ENCODE results near the gene MITF.

MITF gene

DNA sequence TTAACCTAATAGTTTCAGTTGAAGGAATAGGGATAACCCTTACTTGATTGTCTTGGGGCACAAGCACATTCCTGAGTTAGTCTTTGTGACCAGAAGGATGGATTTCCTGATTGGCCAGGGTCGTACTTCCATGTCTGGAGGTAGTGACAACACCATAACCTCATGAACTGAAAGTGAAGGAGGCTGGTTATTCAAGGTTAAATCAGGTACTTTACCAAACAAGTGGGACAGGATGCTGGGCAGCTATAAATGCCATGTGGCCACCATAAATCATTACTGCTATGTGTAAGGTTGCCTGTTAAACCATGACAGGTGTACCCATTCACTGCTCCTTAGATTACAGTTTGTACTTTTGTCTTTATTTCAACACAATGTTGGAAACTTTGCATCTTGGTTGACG lies 132.0 kb downstream of the MITF start:
- TF ChIP-seq EZH2phosphoT487 (IDR thresholded peaks at IDR 0.05; ENCODE audit: low read depth): no peak
- TF ChIP-seq, protein P1, sequence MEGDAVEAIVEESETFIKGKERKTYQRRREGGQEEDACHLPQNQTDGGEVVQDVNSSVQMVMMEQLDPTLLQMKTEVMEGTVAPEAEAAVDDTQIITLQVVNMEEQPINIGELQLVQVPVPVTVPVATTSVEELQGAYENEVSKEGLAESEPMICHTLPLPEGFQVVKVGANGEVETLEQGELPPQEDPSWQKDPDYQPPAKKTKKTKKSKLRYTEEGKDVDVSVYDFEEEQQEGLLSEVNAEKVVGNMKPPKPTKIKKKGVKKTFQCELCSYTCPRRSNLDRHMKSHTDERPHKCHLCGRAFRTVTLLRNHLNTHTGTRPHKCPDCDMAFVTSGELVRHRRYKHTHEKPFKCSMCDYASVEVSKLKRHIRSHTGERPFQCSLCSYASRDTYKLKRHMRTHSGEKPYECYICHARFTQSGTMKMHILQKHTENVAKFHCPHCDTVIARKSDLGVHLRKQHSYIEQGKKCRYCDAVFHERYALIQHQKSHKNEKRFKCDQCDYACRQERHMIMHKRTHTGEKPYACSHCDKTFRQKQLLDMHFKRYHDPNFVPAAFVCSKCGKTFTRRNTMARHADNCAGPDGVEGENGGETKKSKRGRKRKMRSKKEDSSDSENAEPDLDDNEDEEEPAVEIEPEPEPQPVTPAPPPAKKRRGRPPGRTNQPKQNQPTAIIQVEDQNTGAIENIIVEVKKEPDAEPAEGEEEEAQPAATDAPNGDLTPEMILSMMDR (IDR thresholded peaks at IDR 0.05; ENCODE audit: low read depth, low read length): no peak
- H3K27me3 ChIP-seq (ENCODE audit: low read depth, low read length): no peaks in the 10 kb centered on the region
- H3K4me1 ChIP-seq (ENCODE audit: low read length): no peaks in the 10 kb centered on the region
- H3K79me2 ChIP-seq (ENCODE audit: low read length): no peaks in the 10 kb centered on the region
- H2AFZ ChIP-seq (ENCODE audit: low read depth, low read length): no peak overlapping the region
- H3K9ac ChIP-seq (ENCODE audit: low read length): no peak overlapping the region
- no peaks in the 10 kb centered on the region for H3K9me3 ChIP-seq (ENCODE audit: insufficient read depth, low read length)
- no peak overlapping the region for H3K4me3 ChIP-seq (ENCODE audit: low read length)
- H3K4me2 ChIP-seq (ENCODE audit: low read length): no peak overlapping the region
- H3K27ac ChIP-seq (ENCODE audit: low read length): no peak overlapping the region
- H3K36me3 ChIP-seq (replicated peaks; ENCODE audit: low read depth, low read length): no peaks in the 10 kb centered on the region
- H4K20me1 ChIP-seq (ENCODE audit: insufficient read depth, low read length): no peaks in the 10 kb centered on the region

DNA sequence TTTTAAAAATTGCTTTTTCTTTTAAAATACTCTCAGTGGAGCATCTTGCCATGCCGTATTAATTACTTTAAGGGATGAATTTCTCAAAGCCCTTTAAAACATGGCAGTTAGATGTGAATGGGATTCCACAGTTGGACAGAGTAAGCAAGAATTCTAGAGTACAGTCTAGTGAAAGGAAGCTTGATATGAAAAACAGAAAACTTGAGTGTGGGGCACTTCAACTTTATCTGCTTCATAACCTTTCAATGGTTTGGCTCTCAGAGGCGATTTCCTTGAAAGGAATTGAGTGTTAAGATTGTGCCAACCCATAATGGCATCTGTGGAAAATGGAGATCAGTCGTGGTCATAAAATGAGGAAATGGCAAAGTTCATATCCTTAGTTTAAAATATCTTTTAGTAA lies 132.6 kb downstream of the MITF start:
- no peak overlapping the region for H3K27ac ChIP-seq (ENCODE audit: low read length)
- no peak overlapping the region for H3K9ac ChIP-seq (ENCODE audit: low read length)
- H3K9me3 ChIP-seq (ENCODE audit: insufficient read depth, low read length): no peaks in the 10 kb centered on the region
- H3K27me3 ChIP-seq (ENCODE audit: low read depth, low read length): no peaks in the 10 kb centered on the region
- H3K4me2 ChIP-seq (ENCODE audit: low read length): no peak overlapping the region
- no peak overlapping the region for H2AFZ ChIP-seq (ENCODE audit: low read depth, low read length)
- TF ChIP-seq, protein P1 (IDR thresholded peaks at IDR 0.05; ENCODE audit: low read depth, low read length): no peak
- TF ChIP-seq EZH2phosphoT487 (IDR thresholded peaks at IDR 0.05; ENCODE audit: low read depth): no peak
- no peak overlapping the region for H3K4me3 ChIP-seq (ENCODE audit: low read length)
- no peaks in the 10 kb centered on the region for H4K20me1 ChIP-seq (ENCODE audit: insufficient read depth, low read length)
- H3K36me3 ChIP-seq (replicated peaks; ENCODE audit: low read depth, low read length): no peaks in the 10 kb centered on the region
- H3K4me1 ChIP-seq (ENCODE audit: low read length): no peaks in the 10 kb centered on the region
- no peaks in the 10 kb centered on the region for H3K79me2 ChIP-seq (ENCODE audit: low read length)

DNA sequence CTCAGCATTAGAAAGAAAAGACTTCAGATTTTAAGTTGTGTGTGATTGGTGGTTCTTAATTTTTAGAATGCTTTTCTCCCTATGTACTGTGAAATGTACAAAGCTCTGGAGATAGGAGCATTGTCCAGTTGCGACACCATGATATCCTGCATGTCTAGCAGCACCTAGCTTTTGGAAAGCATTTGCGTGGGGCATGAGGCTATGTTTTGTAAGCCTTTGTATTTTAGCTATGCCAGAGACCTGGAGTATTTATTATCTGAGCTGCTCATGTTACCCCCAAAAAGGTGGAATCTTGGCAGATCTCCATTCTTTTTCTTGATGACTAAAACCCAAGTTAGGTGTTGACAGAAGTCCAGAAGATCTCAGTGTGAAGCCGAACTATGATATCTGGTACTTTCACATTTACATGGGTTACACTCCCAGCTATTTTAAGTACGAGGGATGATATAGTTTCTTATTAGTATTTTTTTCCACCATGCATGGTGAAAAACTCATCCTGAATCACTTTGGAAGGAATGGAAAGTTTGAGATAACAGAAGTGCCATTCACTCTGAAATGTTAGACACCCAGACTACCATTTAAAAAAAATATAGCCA lies 133.6 kb downstream of the MITF start:
- no peaks in the 10 kb centered on the region for H3K36me3 ChIP-seq (replicated peaks; ENCODE audit: low read depth, low read length)
- H3K9me3 ChIP-seq (ENCODE audit: insufficient read depth, low read length): no peaks in the 10 kb centered on the region
- no peak overlapping the region for H3K4me3 ChIP-seq (ENCODE audit: low read length)
- H4K20me1 ChIP-seq (ENCODE audit: insufficient read depth, low read length): no peaks in the 10 kb centered on the region
- no peak overlapping the region for H2AFZ ChIP-seq (ENCODE audit: low read depth, low read length)
- H3K27me3 ChIP-seq (ENCODE audit: low read depth, low read length): no peaks in the 10 kb centered on the region
- H3K79me2 ChIP-seq (ENCODE audit: low read length): no peaks in the 10 kb centered on the region
- H3K4me1 ChIP-seq (ENCODE audit: low read length): no peaks in the 10 kb centered on the region
- no peak overlapping the region for H3K27ac ChIP-seq (ENCODE audit: low read length)
- H3K9ac ChIP-seq (ENCODE audit: low read length): no peak overlapping the region
- H3K4me2 ChIP-seq (ENCODE audit: low read length): no peak overlapping the region
- TF ChIP-seq, protein P1 (IDR thresholded peaks at IDR 0.05; ENCODE audit: low read depth, low read length): no peak
- no peak for TF ChIP-seq EZH2phosphoT487 (IDR thresholded peaks at IDR 0.05; ENCODE audit: low read depth)

DNA sequence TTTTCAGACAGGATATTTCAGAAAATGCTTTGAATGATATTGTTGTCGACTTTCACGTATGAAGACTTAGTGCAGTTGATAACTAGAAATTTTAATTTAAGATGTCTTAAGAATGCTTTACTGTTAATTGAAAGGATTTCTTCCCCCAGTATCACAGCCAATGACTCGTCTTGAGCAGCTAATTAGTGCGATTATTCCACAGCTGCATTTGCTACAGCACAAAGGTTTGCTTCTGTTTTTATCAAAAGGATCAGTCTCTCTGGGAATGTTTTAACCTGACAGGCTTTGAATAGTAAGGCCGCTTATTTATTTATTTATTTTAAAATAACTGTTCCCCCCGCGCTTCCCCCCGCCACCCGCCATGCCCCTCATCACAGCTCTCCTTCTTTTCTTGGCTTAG lies 136.8 kb downstream of the MITF start:
- no peak overlapping the region for H3K27ac ChIP-seq (ENCODE audit: low read length)
- H3K4me3 ChIP-seq (ENCODE audit: low read length): no peak overlapping the region
- no peak overlapping the region for H2AFZ ChIP-seq (ENCODE audit: low read depth, low read length)
- no peaks in the 10 kb centered on the region for H3K27me3 ChIP-seq (ENCODE audit: low read depth, low read length)
- no peaks in the 10 kb centered on the region for H3K9me3 ChIP-seq (ENCODE audit: insufficient read depth, low read length)
- H3K9ac ChIP-seq (ENCODE audit: low read length): no peak overlapping the region
- no peaks in the 10 kb centered on the region for H3K79me2 ChIP-seq (ENCODE audit: low read length)
- TF ChIP-seq, protein P1 (IDR thresholded peaks at IDR 0.05; ENCODE audit: low read depth, low read length): no peak
- TF ChIP-seq EZH2phosphoT487 (IDR thresholded peaks at IDR 0.05; ENCODE audit: low read depth): no peak
- no peaks in the 10 kb centered on the region for H3K36me3 ChIP-seq (replicated peaks; ENCODE audit: low read depth, low read length)
- H4K20me1 ChIP-seq (ENCODE audit: insufficient read depth, low read length): no peaks in the 10 kb centered on the region
- no peak overlapping the region for H3K4me2 ChIP-seq (ENCODE audit: low read length)
- peaks cover 4% of the 10 kb centered on the region; the same call in 1 of the 2 replicates for H3K4me1 ChIP-seq (ENCODE audit: low read length)
